ENCODE measurements around the gene HS3ST2.

HS3ST2 gene

DNA sequence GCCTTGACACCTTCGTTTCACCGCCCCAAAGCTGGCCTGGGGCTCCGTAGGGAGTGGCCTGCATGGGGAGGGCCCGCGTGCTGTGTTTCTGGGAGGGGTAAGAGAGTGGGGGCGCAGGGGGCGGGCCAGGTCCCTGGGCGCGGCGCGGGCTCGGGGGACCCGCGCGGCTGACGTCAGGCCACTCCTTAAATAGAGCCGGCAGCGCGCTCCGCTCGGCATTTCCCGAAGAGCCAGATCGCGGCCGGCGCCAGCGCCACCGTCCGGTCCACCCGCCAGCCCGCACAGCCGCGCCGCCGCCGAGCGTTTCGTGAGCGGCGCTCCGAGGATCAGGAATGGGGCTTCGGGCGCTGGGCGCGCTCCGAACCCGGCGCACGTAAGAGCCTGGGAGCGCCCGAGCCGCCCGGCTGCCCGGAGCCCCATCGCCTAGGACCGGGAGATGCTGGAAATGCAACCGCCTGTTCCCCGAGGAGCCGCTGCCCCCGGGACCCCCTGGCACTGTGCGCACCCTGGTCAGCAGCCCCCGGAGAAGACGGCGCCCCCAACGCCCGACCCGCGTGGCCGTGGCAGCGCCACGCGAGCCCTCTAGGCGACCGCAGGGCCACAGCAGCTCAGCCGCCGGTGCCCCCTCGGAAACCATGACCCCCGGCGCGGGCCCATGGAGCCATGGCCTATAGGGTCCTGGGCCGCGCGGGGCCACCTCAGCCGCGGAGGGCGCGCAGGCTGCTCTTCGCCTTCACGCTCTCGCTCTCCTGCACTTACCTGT is at the start of gene HS3ST2:
Gene HS3ST2, plus strand, starts transcription at position 215 of the 763 bp plus-strand sequence. Its CDS starts 449 bp downstream, at position 664.
- H3K27me3 ChIP-seq (ENCODE audit: control insufficient read depth in 1 of 2, insufficient read depth in 2 of 2, low read length in 2 of 2), result peaks cover 22 to 30% of the 10 kb centered on the region in 2 donors
- H3K27ac ChIP-seq (ENCODE audit: low read depth, low read length), result no peak within 1 kb of the TSS
- no peak within 1 kb of the TSS for H3K9ac ChIP-seq (ENCODE audit: low read depth in 1 of 2, low read length in 2 of 2)
- H3K4me3 ChIP-seq (ENCODE audit: low read depth in 1 of 2, low read length in 2 of 2), result peak within 1 kb of the TSS in 1 of 2 donors; percentile 21
- H3K9me3 ChIP-seq (ENCODE audit: control insufficient read depth in 1 of 2, low read length in 2 of 2), result no peaks in the 10 kb centered on the region
- H3K36me3 ChIP-seq (ENCODE audit: control insufficient read depth in 1 of 2, insufficient read depth in 2 of 2, low read length in 2 of 2), result no peaks in the 10 kb centered on the region
- peaks cover 0 to 5% of the 10 kb centered on the region in 2 donors for H3K4me1 ChIP-seq (ENCODE audit: control insufficient read depth in 1 of 2, insufficient read depth in 2 of 2, low read length in 2 of 2)

DNA sequence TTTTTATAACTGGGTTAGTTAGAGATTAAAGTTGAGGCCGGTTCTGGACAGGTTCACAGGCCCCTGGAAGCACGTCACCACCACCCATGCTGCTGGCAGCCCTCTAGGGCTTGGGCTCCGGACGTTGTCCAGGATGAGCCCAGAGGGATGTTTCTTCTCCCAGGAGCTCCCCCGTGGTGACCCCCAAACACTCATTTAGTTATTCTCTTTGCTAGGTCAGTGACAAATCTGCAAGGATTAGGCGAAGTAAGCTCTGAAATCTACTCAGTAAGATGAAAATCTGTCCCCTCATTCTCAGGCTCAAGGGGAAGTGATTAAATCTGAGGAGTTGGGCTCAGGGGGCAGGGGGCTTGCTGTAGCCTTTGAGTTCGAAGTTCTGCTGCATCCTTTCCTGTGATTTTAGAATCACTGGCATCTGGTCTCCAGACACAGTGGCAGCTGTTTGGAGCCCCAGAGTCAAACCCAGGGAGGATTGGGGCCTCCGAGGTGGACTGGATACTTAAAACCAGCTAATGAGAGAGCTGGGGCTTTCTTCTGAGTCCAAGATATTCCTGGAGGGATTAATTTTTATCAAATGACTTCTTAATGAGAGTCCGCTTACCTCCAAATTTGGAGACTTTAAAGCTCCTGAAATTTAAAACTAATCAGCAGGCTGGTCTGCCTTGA is 49.2 kb upstream of the HS3ST2 start:
- Histone ChIP-seq H3K9ac (ENCODE audit: low read depth in 1 of 2, low read length in 2 of 2) (no peak overlapping the region), H3K4me3 (ENCODE audit: low read depth in 1 of 2, low read length in 2 of 2) (no peak overlapping the region), H3K36me3 (ENCODE audit: control insufficient read depth in 1 of 2, insufficient read depth in 2 of 2, low read length in 2 of 2) (no peaks in the 10 kb centered on the region), H3K9me3 (ENCODE audit: control insufficient read depth in 1 of 2, low read length in 2 of 2) (no peaks in the 10 kb centered on the region), H3K27ac (ENCODE audit: low read depth, low read length) (no peak overlapping the region), H3K27me3 (ENCODE audit: control insufficient read depth in 1 of 2, insufficient read depth in 2 of 2, low read length in 2 of 2) (no peaks in the 10 kb centered on the region), H3K4me1 (ENCODE audit: control insufficient read depth in 1 of 2, insufficient read depth in 2 of 2, low read length in 2 of 2) (no peaks in the 10 kb centered on the region)

DNA sequence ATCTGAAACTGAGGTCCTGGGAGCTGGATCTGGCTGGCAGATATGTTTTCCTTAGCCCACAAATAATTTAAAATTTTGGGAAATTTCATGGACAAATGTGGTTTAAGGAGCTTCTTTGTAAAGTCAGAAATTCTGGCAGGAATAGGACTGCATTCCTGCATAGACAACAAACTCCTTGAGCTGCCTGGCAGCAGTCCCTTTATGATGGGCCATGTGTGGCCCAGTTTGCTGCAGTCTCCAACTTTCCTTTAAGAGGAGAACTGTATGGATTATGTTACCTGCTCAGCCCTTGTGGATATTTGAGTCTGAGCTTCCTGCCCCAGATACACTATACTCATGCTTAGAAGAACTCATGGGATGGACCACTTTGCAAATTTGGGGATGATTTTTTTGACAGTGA is 48.5 kb upstream of the HS3ST2 start:
- Histone ChIP-seq H3K9me3 (ENCODE audit: control insufficient read depth in 1 of 2, low read length in 2 of 2) (no peaks in the 10 kb centered on the region), H3K4me3 (ENCODE audit: low read depth in 1 of 2, low read length in 2 of 2) (no peak overlapping the region), H3K36me3 (ENCODE audit: control insufficient read depth in 1 of 2, insufficient read depth in 2 of 2, low read length in 2 of 2) (no peaks in the 10 kb centered on the region), H3K27me3 (ENCODE audit: control insufficient read depth in 1 of 2, insufficient read depth in 2 of 2, low read length in 2 of 2) (no peaks in the 10 kb centered on the region), H3K4me1 (ENCODE audit: control insufficient read depth in 1 of 2, insufficient read depth in 2 of 2, low read length in 2 of 2) (no peaks in the 10 kb centered on the region), H3K27ac (ENCODE audit: low read depth, low read length) (no peak overlapping the region), H3K9ac (ENCODE audit: low read depth in 1 of 2, low read length in 2 of 2) (no peak overlapping the region)

DNA sequence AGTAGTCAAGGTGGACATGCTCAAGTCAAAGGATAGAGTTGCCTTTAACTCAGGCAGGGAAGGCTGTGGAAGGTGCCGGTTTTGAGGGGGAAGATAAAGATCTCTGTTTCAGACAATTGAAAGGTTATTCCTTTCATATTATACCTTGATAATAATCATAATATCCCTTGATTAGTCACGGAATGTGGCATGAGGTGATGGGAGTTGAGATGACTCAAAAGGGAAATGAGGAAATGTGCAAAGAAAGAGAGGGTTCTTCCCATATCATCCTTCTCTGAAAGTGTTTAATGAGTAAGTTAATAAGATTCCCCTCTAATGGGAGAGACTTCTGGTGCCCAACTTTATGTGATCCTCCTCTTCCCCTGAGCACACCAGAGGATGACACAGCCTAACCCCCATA is 43.1 kb upstream of the HS3ST2 start:
- H3K36me3 ChIP-seq (ENCODE audit: control insufficient read depth in 1 of 2, insufficient read depth in 2 of 2, low read length in 2 of 2), result no peaks in the 10 kb centered on the region
- no peaks in the 10 kb centered on the region for H3K9me3 ChIP-seq (ENCODE audit: control insufficient read depth in 1 of 2, low read length in 2 of 2)
- no peak overlapping the region for H3K9ac ChIP-seq (ENCODE audit: low read depth in 1 of 2, low read length in 2 of 2)
- no peaks in the 10 kb centered on the region for H3K4me1 ChIP-seq (ENCODE audit: control insufficient read depth in 1 of 2, insufficient read depth in 2 of 2, low read length in 2 of 2)
- H3K27ac ChIP-seq (ENCODE audit: low read depth, low read length), result no peak overlapping the region
- H3K4me3 ChIP-seq (ENCODE audit: low read depth in 1 of 2, low read length in 2 of 2), result no peak overlapping the region
- no peaks in the 10 kb centered on the region for H3K27me3 ChIP-seq (ENCODE audit: control insufficient read depth in 1 of 2, insufficient read depth in 2 of 2, low read length in 2 of 2)

DNA sequence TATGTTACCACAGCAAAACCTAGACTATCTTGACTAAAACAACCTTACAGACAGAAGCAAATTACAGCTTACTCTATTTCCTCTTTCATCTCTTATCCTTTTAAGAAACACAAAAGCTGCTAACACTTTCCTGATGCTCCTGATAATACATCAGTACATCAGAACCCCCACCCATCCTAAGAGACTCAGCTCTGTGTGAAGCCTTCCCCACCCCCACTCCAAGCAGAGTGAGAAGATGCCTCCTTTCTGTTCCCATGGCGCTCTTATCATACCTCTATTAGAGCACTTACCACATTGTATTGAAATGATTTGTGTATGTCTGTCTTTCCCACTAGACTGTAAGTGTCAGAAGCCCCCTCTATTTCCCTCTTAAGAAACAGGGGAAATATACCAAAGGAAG is 42.4 kb upstream of the HS3ST2 start:
- Histone ChIP-seq H3K4me3 (ENCODE audit: low read depth in 1 of 2, low read length in 2 of 2) (no peak overlapping the region), H3K27me3 (ENCODE audit: control insufficient read depth in 1 of 2, insufficient read depth in 2 of 2, low read length in 2 of 2) (no peaks in the 10 kb centered on the region), H3K9ac (ENCODE audit: low read depth in 1 of 2, low read length in 2 of 2) (no peak overlapping the region), H3K9me3 (ENCODE audit: control insufficient read depth in 1 of 2, low read length in 2 of 2) (no peaks in the 10 kb centered on the region), H3K4me1 (ENCODE audit: control insufficient read depth in 1 of 2, insufficient read depth in 2 of 2, low read length in 2 of 2) (no peaks in the 10 kb centered on the region), H3K36me3 (ENCODE audit: control insufficient read depth in 1 of 2, insufficient read depth in 2 of 2, low read length in 2 of 2) (no peaks in the 10 kb centered on the region), H3K27ac (ENCODE audit: low read depth, low read length) (no peak overlapping the region)

DNA sequence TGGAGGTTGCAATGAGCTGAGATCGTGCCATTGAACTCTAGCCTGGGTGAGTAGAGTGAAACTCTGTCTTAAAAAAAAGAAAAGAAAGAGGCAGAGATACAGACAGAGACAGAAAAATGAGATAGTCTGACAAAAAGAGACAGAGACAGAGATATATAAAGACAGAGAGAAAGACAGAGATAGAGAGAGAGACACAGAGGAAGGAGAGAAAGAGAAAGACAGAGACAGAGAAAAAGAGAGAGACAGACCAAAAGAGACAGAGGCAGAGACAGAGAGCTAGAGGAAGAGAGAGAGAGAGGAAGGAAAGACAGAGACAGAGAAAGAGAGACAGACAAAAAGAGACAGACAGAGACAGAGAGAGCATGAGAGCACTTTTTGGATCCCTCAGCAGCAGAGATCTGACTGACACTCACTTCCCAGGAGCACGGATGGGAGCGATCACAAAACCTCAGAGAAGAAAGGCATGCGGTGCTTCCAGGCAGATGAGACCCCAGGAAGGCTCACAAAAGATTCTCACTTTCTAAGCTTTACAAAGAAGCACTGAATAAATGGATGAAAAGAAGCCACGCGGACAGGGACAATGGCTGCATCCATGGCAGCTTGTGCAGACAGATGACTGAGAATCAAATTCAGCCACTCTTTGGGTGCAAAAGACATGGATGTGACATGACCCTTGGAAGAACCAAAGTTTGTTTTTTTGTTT is 38.6 kb upstream of the HS3ST2 start:
- no peaks in the 10 kb centered on the region for H3K9me3 ChIP-seq (ENCODE audit: control insufficient read depth in 1 of 2, low read length in 2 of 2)
- no peak overlapping the region for H3K4me3 ChIP-seq (ENCODE audit: low read depth in 1 of 2, low read length in 2 of 2)
- H3K9ac ChIP-seq (ENCODE audit: low read depth in 1 of 2, low read length in 2 of 2), result no peak overlapping the region
- no peaks in the 10 kb centered on the region for H3K27me3 ChIP-seq (ENCODE audit: control insufficient read depth in 1 of 2, insufficient read depth in 2 of 2, low read length in 2 of 2)
- H3K27ac ChIP-seq (ENCODE audit: low read depth, low read length), result no peak overlapping the region
- H3K36me3 ChIP-seq (ENCODE audit: control insufficient read depth in 1 of 2, insufficient read depth in 2 of 2, low read length in 2 of 2), result no peaks in the 10 kb centered on the region
- H3K4me1 ChIP-seq (ENCODE audit: control insufficient read depth in 1 of 2, insufficient read depth in 2 of 2, low read length in 2 of 2), result no peaks in the 10 kb centered on the region

DNA sequence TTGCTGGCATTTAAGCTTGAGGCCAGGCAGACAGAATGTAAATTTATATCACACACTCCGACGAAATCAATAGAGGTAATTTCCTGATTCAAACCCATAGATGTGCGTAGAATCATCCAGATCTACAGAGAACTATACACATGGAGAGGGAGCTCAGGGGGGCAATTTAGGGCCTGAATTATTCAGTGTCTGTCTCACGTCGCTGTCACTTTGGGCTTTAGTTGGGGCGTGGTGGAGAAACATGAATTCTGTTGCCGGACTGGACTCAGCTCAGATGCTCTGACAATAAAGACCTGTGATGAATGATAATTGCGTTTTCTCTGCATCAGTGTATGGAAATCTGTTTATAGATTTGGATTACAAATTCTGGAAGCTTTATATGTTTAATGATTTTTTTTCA is 32.5 kb upstream of the HS3ST2 start:
- no peaks in the 10 kb centered on the region for H3K9me3 ChIP-seq (ENCODE audit: control insufficient read depth in 1 of 2, low read length in 2 of 2)
- no peak overlapping the region for H3K27ac ChIP-seq (ENCODE audit: low read depth, low read length)
- H3K36me3 ChIP-seq (ENCODE audit: control insufficient read depth in 1 of 2, insufficient read depth in 2 of 2, low read length in 2 of 2), result no peaks in the 10 kb centered on the region
- no peaks in the 10 kb centered on the region for H3K27me3 ChIP-seq (ENCODE audit: control insufficient read depth in 1 of 2, insufficient read depth in 2 of 2, low read length in 2 of 2)
- no peak overlapping the region for H3K4me3 ChIP-seq (ENCODE audit: low read depth in 1 of 2, low read length in 2 of 2)
- H3K9ac ChIP-seq (ENCODE audit: low read depth in 1 of 2, low read length in 2 of 2), result no peak overlapping the region
- H3K4me1 ChIP-seq (ENCODE audit: control insufficient read depth in 1 of 2, insufficient read depth in 2 of 2, low read length in 2 of 2), result no peaks in the 10 kb centered on the region

DNA sequence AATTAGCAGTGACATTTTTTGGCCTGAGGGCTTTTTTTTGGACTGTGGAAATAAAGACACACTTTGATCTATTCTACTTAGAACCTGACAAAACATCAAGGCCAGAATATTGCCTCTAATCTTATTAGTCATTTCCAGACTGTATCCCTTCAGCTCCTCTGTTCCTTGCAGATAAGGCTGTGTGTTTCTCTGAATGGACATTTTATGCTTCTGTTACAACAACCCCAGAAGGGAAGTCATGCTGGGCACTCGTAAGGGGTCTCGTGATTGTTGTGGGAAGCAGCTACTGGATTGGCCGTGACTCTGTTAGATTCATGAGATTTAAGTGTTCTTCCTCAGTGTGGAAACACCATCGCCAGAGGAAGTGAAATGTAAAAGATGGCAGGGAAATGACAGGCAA is 31.6 kb upstream of the HS3ST2 start:
- Histone ChIP-seq H3K36me3 (ENCODE audit: control insufficient read depth in 1 of 2, insufficient read depth in 2 of 2, low read length in 2 of 2) (no peaks in the 10 kb centered on the region), H3K27me3 (ENCODE audit: control insufficient read depth in 1 of 2, insufficient read depth in 2 of 2, low read length in 2 of 2) (no peaks in the 10 kb centered on the region), H3K9ac (ENCODE audit: low read depth in 1 of 2, low read length in 2 of 2) (no peak overlapping the region), H3K9me3 (ENCODE audit: control insufficient read depth in 1 of 2, low read length in 2 of 2) (no peaks in the 10 kb centered on the region), H3K4me1 (ENCODE audit: control insufficient read depth in 1 of 2, insufficient read depth in 2 of 2, low read length in 2 of 2) (no peaks in the 10 kb centered on the region), H3K27ac (ENCODE audit: low read depth, low read length) (no peak overlapping the region), H3K4me3 (ENCODE audit: low read depth in 1 of 2, low read length in 2 of 2) (no peak overlapping the region)

DNA sequence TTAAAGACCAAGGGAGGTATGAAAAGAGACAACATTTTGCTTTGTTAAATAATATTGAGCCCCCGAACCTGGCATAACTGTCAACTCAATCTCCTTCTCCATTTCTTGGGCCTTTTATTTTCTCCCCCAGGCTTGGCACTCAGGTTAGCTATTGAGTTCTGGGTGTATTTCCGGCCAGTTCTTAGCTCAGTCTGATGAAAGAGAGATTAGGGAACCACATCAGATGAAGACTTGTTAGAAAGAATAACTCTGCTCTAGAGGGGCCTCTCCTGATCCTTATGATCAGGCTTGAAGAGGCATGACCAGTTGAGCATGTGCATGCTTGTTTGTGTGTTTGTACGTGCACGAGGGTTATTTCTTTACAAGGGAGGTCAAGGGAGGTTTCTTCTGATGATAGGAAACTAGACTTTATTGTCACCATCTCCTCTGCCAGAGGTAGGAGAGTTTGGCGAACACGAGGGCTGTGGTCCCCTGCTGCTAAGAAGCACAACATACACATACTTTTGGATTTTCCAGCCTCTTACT is 29.2 kb upstream of the HS3ST2 start:
- Histone ChIP-seq H3K27ac (ENCODE audit: low read depth, low read length) (no peak overlapping the region), H3K9ac (ENCODE audit: low read depth in 1 of 2, low read length in 2 of 2) (no peak overlapping the region), H3K4me3 (ENCODE audit: low read depth in 1 of 2, low read length in 2 of 2) (no peak overlapping the region), H3K9me3 (ENCODE audit: control insufficient read depth in 1 of 2, low read length in 2 of 2) (no peaks in the 10 kb centered on the region), H3K4me1 (ENCODE audit: control insufficient read depth in 1 of 2, insufficient read depth in 2 of 2, low read length in 2 of 2) (no peaks in the 10 kb centered on the region), H3K27me3 (ENCODE audit: control insufficient read depth in 1 of 2, insufficient read depth in 2 of 2, low read length in 2 of 2) (no peaks in the 10 kb centered on the region), H3K36me3 (ENCODE audit: control insufficient read depth in 1 of 2, insufficient read depth in 2 of 2, low read length in 2 of 2) (no peaks in the 10 kb centered on the region)

DNA sequence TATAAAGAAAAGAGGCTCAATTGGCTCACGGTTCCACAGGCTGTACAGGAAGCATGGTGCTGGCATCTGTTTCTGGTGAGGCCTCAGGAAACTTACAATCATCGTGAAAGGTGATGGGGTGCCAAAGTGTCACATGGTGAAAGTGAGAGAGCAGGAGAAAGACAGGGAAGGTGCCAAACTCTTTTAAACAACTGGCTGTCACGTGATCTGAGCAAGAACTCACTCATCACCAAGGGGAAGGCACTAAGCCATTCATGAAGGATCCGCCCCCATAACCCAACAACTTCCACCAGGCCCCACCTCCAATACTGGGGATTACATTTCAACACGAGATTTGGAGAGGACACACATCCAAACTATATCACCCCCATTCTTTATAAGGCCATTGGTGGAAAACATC is 28.4 kb upstream of the HS3ST2 start:
- Histone ChIP-seq H3K9me3 (ENCODE audit: control insufficient read depth in 1 of 2, low read length in 2 of 2) (no peaks in the 10 kb centered on the region), H3K9ac (ENCODE audit: low read depth in 1 of 2, low read length in 2 of 2) (no peak overlapping the region), H3K4me3 (ENCODE audit: low read depth in 1 of 2, low read length in 2 of 2) (no peak overlapping the region), H3K4me1 (ENCODE audit: control insufficient read depth in 1 of 2, insufficient read depth in 2 of 2, low read length in 2 of 2) (no peaks in the 10 kb centered on the region), H3K27ac (ENCODE audit: low read depth, low read length) (no peak overlapping the region), H3K36me3 (ENCODE audit: control insufficient read depth in 1 of 2, insufficient read depth in 2 of 2, low read length in 2 of 2) (no peaks in the 10 kb centered on the region), H3K27me3 (ENCODE audit: control insufficient read depth in 1 of 2, insufficient read depth in 2 of 2, low read length in 2 of 2) (no peaks in the 10 kb centered on the region)
